Chondrocyte (in vitro differentiated cells): ENCODE measurements around the gene RAB43. TPM values are rescaled to one million over a fixed set of nuclear protein-coding genes. Genes with fewer than 3 reads are reported as not detected.

Experiments used
- DNase-seq: peaks from one replicate; pipeline ENCODE4 v3.0.0; 2021; ENCODE audit warnings: mixed read lengths, low spot score
- H3K27ac Mint-ChIP-seq: one replicate; pipeline ENCODE4 v1.8.0; 2021; ENCODE audit warnings: mild to moderate bottlenecking, moderate library complexity, mixed read lengths; ENCODE audit not compliant: unreplicated experiment
- H3K27me3 Mint-ChIP-seq: 2 replicates; pipeline ENCODE4 v1.8.0; 2021; ENCODE audit warnings: low read depth, mixed read lengths
- H3K36me3 Mint-ChIP-seq: 2 replicates; pipeline ENCODE4 v1.8.0; 2021; ENCODE audit warnings: low read depth, mixed read lengths
- H3K4me1 Mint-ChIP-seq: 2 replicates; pipeline ENCODE4 v1.8.0; 2021; ENCODE audit warnings: low read depth, mild to moderate bottlenecking, mixed read lengths
- H3K4me3 Mint-ChIP-seq: one replicate; pipeline ENCODE4 v1.8.0; 2021; ENCODE audit warnings: mild to moderate bottlenecking, moderate library complexity, mixed read lengths; ENCODE audit not compliant: unreplicated experiment
- H3K9me3 Mint-ChIP-seq: 2 replicates; pipeline ENCODE4 v1.8.0; 2021; ENCODE audit warnings: low read depth, mixed read lengths
- total RNA-seq: library from RNA; stranded (reverse); gene quantifications from 3 replicates; pipeline ENCODE4 v1.2.1, GENCODE V29; 2021
- TF ChIP-seq, protein P1 (sequence below): fragments of 200-600 bp; sonication (generic); IDR thresholded peaks from 2 replicates; pipeline ENCODE4 v1.5.0; 2021; ENCODE audit warnings: antibody characterized with exemption, mild to moderate bottlenecking, moderate library complexity

The RAB43 gene
- total RNA-seq, 1 donor from 2014 or later: 26.3 TPM

DNA sequence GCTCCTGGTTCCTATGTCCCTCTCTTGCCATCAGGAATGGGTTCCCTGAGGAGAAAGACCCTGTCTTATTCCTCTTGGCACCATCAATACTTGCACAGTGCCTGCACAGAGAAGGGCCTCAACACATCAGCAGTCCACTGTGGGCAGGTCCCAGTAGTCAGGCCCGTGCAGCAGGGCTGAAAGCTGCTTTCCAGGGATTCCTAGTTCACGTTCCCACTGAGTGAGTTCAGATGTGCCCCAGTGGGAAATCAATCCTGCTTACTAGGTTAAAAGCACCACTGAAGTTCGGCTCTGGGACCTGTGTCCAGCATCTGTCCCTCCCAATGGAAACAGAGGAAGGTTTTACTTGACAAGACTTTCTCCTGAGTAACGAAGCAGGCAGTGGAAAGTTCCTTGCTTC is 15.7 kb downstream of the RAB43 start:
- TF ChIP-seq, protein P1, sequence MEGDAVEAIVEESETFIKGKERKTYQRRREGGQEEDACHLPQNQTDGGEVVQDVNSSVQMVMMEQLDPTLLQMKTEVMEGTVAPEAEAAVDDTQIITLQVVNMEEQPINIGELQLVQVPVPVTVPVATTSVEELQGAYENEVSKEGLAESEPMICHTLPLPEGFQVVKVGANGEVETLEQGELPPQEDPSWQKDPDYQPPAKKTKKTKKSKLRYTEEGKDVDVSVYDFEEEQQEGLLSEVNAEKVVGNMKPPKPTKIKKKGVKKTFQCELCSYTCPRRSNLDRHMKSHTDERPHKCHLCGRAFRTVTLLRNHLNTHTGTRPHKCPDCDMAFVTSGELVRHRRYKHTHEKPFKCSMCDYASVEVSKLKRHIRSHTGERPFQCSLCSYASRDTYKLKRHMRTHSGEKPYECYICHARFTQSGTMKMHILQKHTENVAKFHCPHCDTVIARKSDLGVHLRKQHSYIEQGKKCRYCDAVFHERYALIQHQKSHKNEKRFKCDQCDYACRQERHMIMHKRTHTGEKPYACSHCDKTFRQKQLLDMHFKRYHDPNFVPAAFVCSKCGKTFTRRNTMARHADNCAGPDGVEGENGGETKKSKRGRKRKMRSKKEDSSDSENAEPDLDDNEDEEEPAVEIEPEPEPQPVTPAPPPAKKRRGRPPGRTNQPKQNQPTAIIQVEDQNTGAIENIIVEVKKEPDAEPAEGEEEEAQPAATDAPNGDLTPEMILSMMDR: no peak
- DNase-seq: no peak
- Mint-ChIP-seq H3K36me3 (peaks cover 6% of the 10 kb centered on the region), H3K27ac (no peak overlapping the region), H3K4me1 (no peaks in the 10 kb centered on the region), H3K4me3 (no peak overlapping the region), H3K27me3 (no peaks in the 10 kb centered on the region), H3K9me3 (no peaks in the 10 kb centered on the region)

DNA sequence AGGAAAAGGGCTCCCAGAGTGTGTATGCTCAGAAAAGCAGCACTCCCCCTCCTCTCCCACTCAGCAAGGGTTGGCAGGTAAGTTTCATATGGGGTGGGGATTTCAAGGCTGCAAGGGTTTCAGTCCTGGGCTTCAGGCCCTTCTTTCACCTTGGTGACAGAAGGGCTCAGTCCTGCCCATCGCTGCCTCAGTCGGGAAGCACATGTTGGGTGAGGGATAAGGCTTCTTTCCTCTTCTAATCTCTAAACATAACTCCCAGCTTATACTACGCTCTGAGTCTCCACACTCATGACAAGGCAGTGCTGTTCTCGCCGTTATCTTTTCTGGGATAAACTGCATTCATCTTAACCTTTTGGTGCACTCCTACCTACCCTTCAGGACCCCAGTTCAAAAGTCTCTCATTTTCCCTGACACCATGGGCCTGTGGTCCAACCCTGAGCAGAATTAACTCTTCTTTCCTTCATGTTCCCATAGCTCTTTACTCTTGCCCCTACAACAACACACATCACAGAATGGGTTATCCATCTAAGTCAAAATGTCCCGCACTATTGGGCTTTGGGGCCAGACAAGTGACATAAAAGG is 17.0 kb downstream of the RAB43 start:
- H3K4me1 Mint-ChIP-seq: no peaks in the 10 kb centered on the region
- no peaks in the 10 kb centered on the region for H3K27me3 Mint-ChIP-seq
- no peaks in the 10 kb centered on the region for H3K9me3 Mint-ChIP-seq
- no peak for DNase-seq
- no peak overlapping the region for H3K4me3 Mint-ChIP-seq
- no peak overlapping the region for H3K27ac Mint-ChIP-seq
- TF ChIP-seq, protein P1: no peak
- H3K36me3 Mint-ChIP-seq: peaks cover 9% of the 10 kb centered on the region

DNA sequence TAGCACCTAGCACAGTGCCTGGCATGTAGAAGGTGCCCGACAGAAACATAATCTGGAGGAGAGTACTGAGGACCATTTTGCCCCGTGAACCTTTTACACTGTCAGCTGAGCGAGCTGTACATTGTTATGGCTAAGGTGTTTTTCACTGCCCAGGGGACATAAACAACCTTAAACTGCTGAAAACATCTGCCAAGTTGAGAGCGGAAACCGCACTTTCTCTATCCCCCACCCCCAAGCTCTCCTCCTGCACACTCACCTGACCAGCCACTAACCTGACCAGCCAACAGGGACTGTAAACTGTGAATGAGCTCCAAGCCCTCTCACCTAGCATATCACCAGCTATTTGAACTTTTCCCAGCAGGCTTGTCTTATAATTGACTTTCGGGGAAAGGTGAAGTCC is 17.6 kb downstream of the RAB43 start:
- Mint-ChIP-seq H3K4me3 (no peak overlapping the region), H3K27ac (no peak overlapping the region), H3K27me3 (no peaks in the 10 kb centered on the region), H3K9me3 (no peaks in the 10 kb centered on the region), H3K4me1 (no peaks in the 10 kb centered on the region), H3K36me3 (peaks cover 9% of the 10 kb centered on the region)
- TF ChIP-seq, protein P1: no peak
- no peak for DNase-seq

DNA sequence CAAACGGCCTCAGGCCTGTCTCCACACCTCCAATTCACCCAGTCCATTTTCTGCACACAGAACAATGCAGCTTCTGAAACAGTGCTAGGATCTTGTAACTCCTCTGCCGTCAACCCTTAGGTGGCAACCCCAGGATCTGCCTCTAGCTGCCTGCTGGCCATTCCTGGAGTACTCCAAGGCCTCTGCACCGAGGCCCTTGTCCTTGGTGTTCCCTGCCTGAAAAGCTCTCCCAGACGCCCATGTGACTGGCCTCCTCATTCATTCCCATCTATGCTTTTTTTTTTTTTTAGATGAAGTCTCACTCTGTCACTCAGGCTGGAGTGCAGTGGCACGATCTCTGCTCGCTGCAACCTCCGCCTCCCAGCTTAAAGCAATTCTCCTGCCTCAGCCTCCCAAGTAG is 18.3 kb downstream of the RAB43 start:
- Mint-ChIP-seq H3K9me3 (peaks cover 2% of the 10 kb centered on the region), H3K4me3 (no peak overlapping the region), H3K36me3 (peaks cover 9% of the 10 kb centered on the region), H3K4me1 (no peaks in the 10 kb centered on the region), H3K27me3 (no peaks in the 10 kb centered on the region), H3K27ac (no peak overlapping the region)
- TF ChIP-seq, protein P1: no peak
- no peak for DNase-seq

DNA sequence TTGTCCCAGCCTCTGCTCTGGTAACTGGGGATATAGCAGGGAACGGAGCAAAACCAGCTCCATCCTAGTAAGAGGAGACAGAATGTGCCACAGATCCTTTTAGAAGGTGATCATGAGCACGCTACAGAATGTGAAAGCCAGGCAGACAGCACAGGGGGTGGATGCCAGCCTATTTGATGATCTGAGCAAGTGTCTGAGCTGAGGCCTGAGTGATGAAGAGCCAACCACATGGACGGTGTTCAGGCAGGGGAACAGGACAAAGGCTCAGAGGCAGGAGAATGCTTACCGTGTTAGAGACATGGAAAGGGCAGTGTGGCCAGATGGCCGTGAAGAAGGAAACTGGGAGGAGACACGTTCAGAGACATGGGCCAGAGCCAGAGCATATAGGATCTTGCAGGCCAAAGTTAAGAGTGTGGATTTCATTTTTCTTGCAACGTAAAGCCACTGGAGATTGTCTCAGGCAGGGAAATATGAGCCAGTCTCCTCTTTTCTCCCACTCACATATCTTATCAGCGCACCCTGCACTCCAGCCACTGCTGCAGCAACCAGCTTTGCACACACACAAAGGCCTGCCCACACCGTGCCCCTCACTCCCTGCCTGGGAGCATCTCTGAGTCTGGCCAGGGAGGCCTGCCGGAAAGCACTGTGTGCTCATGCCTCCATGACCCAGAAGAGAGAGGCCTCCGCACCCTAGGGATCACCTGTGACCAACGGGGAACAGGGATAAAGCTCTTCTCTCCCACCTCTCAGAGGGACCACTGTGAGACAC is 20.1 kb downstream of the RAB43 start:
- no peak for DNase-seq
- Mint-ChIP-seq H3K4me1 (no peaks in the 10 kb centered on the region), H3K27ac (no peak overlapping the region), H3K9me3 (peaks cover 4% of the 10 kb centered on the region), H3K27me3 (no peaks in the 10 kb centered on the region), H3K4me3 (no peak overlapping the region), H3K36me3 (peaks cover 10% of the 10 kb centered on the region)
- TF ChIP-seq, protein P1: no peak
